Glomerular visceral epithelial cell (primary cell): Measurements from ENCODE around the gene DZIP1.

ENCODE experiments used
- DNase-seq: peaks from one replicate; pipeline ENCODE4 v3.0.0-alpha.2; 2016; ENCODE audit errors: extremely low spot score

DZIP1 gene

GRCh38 chr13:95546919-95547318, 97.6 kb downstream of the DZIP1 start:
- DNase-seq: no peak

GRCh38 chr13:95544293-95544692, 100.2 kb downstream of the DZIP1 start:
- DNase-seq: no peak

GRCh38 chr13:95541911-95542474, 102.5 kb downstream of the DZIP1 start:
- no peak for DNase-seq

- DNase-seq: no peak
Measured at GRCh38 chr13:95541308-95541707, 103.2 kb downstream of the DZIP1 start.

- DNase-seq: no peak
Measured at GRCh38 chr13:95540888-95541287, 103.6 kb downstream of the DZIP1 start.

- DNase-seq: peak; percentile 29
Measured at GRCh38 chr13:95536632-95537241, 107.8 kb downstream of the DZIP1 start.

- peak; percentile 84 for DNase-seq
Measured at GRCh38 chr13:95535243-95535642, 109.3 kb downstream of the DZIP1 start.

GRCh38 chr13:95533545-95534160, 110.9 kb downstream of the DZIP1 start:
- DNase-seq: no peak

GRCh38 chr13:95530178-95530577, 114.3 kb downstream of the DZIP1 start:
- DNase-seq: peak; percentile 71
